Stomach smooth muscle (tissue), 2 donors: ENCODE data around the gene MYH10.

Experiments
- H3K27ac ChIP-seq: one replicate; pipeline ENCODE4 v1.7.0; 2013; ENCODE audit warnings: mild to moderate bottlenecking, low read length, inconsistent platforms
- H3K27me3 ChIP-seq, 2 donors: one replicate each; pipeline ENCODE4 v1.7.0; 2013; ENCODE audit warnings: low read length in 2 of 2; ENCODE audit not compliant: insufficient read depth in 2 of 2, control insufficient read depth in 1 of 2
- H3K36me3 ChIP-seq, 2 donors: one replicate each; pipeline ENCODE4 v1.7.0; 2013; ENCODE audit warnings: low read length in 2 of 2; ENCODE audit not compliant: control insufficient read depth in 2 of 2, insufficient read depth in 2 of 2
- H3K4me1 ChIP-seq: one replicate; pipeline ENCODE4 v1.7.0; 2013; ENCODE audit warnings: low read length; ENCODE audit not compliant: control insufficient read depth, insufficient read depth
- H3K4me3 ChIP-seq, 2 donors: one replicate each; pipeline ENCODE4 v1.7.0; 2013; ENCODE audit warnings: low read length in 2 of 2
- H3K9ac ChIP-seq, 2 donors: one replicate each; pipeline ENCODE4 v1.7.0; 2013; ENCODE audit warnings: low read length in 2 of 2, mild to moderate bottlenecking in 1 of 2
- H3K9me3 ChIP-seq, 2 donors: one replicate each; pipeline ENCODE4 v1.7.0; 2013; ENCODE audit warnings: low read length in 2 of 2; ENCODE audit not compliant: control insufficient read depth in 2 of 2
- donor health status: healthy.
- donor health status: Pancreatic carcinoma.

Gene MYH10

DNA sequence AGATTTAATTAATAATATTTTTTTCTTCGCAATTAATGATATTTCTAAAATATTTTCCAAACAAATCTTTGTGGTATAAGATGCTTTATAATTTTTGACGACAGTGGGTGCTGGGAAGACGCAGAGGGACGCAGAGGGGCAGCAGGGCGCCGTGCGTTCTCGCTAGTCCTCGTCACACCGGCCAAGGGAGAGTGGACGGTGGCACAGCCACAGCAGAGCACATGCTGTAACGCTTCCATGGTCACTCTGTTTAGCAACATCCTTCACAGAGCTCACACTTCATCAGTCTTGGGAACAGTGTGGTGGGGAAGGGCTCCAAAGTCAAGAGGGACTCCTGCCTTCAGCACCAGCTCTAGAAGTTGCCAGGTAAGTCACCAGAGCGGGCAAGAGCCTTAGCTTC is 134.4 kb downstream of the MYH10 start:
- Histone ChIP-seq H3K36me3 (peaks cover 51 to 59% of the 10 kb centered on the region in 2 donors), H3K27ac (no peak overlapping the region), H3K27me3 (no peaks in the 10 kb centered on the region), H3K9me3 (no peaks in the 10 kb centered on the region), H3K9ac (no peak overlapping the region), H3K4me3 (no peak overlapping the region), H3K4me1 (no peaks in the 10 kb centered on the region)

- no peaks in the 10 kb centered on the region for H3K4me1 ChIP-seq
- peaks cover 47 to 56% of the 10 kb centered on the region in 2 donors for H3K36me3 ChIP-seq
- H3K27me3 ChIP-seq = no peaks in the 10 kb centered on the region
- no peak overlapping the region for H3K4me3 ChIP-seq
- no peaks in the 10 kb centered on the region for H3K9me3 ChIP-seq
- H3K9ac ChIP-seq = no peak overlapping the region
- H3K27ac ChIP-seq = no peak overlapping the region
Observed at GRCh38 chr17:8494506-8495111, 135.9 kb downstream of the MYH10 start.

- Histone ChIP-seq H3K27me3 (no peaks in the 10 kb centered on the region), H3K27ac (no peak overlapping the region), H3K9me3 (no peaks in the 10 kb centered on the region), H3K4me3 (no peak overlapping the region), H3K4me1 (no peaks in the 10 kb centered on the region), H3K36me3 (peaks cover 41 to 51% of the 10 kb centered on the region in 2 donors), H3K9ac (no peak overlapping the region)
Observed at GRCh38 chr17:8494021-8494420, 136.5 kb downstream of the MYH10 start.

DNA sequence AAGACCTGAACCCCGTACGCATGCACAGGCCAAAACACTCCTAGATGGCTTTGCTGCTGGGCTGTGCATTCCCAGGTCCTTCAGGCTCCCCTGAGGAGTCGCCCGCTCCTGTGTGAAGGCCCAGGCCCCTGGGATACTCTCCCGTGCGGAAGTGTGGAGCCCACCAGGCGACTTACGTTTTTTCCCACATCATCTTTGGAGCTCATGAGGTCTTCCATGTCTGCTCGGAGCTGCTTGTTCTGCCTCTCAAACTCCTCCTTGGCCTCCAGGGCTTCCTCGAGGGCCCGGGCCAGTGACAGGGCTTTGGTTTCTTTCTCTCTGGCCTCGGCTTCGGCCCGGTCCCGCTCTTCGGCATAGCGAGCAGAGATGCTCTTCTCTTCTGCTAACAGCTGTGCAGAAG is 138.4 kb downstream of the MYH10 start:
- H3K9me3 ChIP-seq = no peaks in the 10 kb centered on the region
- no peaks in the 10 kb centered on the region for H3K27me3 ChIP-seq
- no peak overlapping the region for H3K9ac ChIP-seq
- no peak overlapping the region for H3K4me3 ChIP-seq
- peaks cover 46 to 65% of the 10 kb centered on the region in 2 donors for H3K36me3 ChIP-seq
- H3K4me1 ChIP-seq = no peaks in the 10 kb centered on the region
- no peak overlapping the region for H3K27ac ChIP-seq

DNA sequence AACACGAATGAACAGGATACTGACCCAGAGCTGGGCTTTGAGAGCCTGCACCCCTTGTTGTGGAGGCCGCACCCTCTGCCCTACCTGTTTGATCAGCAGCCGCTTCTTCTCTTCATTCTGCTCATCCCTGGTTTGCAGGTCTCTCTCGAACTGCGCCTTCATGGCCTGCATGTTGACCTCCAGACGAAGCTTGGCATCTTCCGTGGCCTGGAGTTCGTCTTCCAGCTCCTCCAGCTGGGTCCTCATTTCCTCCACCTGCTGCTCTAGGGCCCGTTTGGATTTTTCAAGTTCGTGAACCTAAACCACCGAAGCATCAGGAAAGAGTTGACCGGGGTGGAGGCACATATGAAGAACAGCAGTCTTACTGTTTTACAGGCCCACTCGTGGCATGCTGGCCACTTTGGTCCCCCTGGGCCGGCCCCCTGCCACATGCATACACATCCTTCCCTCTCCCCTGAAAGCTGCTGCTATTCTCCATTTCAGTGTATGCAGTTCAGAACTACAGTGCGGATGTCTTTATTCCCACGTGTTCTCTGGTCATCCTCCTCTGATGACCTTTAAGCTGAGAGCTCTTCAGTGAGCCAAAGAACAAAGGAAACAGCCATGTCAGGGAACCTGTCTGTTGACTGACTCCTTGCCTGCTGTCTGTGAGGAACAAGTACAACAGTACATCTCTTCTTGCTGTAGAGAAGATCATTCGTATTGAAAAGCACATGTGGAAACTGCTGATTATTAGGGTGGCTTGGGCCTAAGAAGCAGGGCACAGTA is 140.1 kb downstream of the MYH10 start:
- no peak overlapping the region for H3K4me3 ChIP-seq
- H3K9ac ChIP-seq = no peak overlapping the region
- peaks cover 42 to 64% of the 10 kb centered on the region in 2 donors for H3K36me3 ChIP-seq
- H3K9me3 ChIP-seq = no peaks in the 10 kb centered on the region
- no peak overlapping the region for H3K27ac ChIP-seq
- no peaks in the 10 kb centered on the region for H3K4me1 ChIP-seq
- H3K27me3 ChIP-seq = no peaks in the 10 kb centered on the region

DNA sequence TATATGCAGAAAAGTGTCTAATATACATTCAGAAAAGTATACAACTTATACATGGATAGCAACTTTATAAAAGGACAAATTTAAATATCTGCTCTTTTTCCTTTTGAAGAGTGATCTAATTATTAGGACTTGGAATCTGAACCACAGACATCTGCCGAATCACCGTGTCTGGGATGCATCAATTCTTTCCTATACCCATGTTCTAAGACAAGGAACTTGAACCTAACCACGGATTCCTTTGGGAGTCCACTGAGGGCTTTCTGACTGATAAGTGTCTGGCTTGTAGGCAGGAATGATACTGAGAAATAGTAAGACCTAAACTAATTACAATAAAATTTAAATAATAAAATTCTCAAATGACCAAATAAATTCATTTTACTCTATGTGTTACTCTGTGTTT is 140.7 kb downstream of the MYH10 start:
- Histone ChIP-seq H3K4me1 (no peaks in the 10 kb centered on the region), H3K36me3 (peaks cover 39 to 63% of the 10 kb centered on the region in 2 donors), H3K27ac (no peak overlapping the region), H3K4me3 (no peak overlapping the region), H3K27me3 (no peaks in the 10 kb centered on the region), H3K9me3 (no peaks in the 10 kb centered on the region), H3K9ac (no peak overlapping the region)

DNA sequence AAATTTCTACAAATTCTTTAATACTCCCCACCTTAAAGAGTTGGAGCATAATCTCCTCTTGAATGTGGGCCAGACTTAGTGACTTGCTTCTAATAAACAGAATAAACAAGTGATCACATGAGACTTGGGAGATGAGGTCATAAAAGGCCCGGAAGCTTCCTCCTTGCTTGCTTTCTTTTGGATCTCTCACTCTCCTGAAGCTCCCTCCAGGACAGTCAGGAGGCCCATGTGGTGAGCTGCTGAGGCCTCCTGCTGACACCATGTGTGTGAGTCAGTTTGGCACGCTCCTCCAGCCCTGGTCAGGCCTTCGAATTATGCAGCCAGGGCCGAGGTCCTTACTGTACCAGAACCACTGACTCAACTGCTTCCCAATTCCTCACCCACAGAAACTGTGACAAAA is 141.6 kb downstream of the MYH10 start:
- Histone ChIP-seq H3K9ac (no peak overlapping the region), H3K36me3 (peaks cover 35 to 60% of the 10 kb centered on the region in 2 donors), H3K4me3 (no peak overlapping the region), H3K27ac (peak overlapping the region; percentile 6), H3K9me3 (no peaks in the 10 kb centered on the region), H3K27me3 (no peaks in the 10 kb centered on the region), H3K4me1 (no peaks in the 10 kb centered on the region)

DNA sequence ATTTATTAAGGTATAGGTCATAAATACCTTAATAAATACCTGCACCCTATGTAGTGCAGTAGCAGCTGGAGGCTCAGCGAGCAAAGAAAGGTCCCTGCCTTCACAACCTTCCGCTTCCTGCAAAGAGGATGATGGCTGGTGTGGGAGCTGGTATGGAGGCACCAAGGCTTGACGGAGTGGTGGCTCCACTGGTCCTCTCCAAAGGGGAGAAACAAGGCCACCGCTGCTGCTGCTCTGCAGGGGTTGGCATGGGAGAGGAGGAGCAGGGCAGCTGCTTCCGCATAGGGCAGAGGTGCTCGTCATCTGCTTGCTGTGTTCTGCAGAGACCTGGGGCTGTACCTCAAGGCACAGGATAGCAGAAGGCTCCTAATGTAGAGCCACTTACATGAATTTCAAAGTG is 142.0 kb downstream of the MYH10 start:
- no peaks in the 10 kb centered on the region for H3K9me3 ChIP-seq
- peak overlapping the region; percentile 6 for H3K27ac ChIP-seq
- no peak overlapping the region for H3K4me3 ChIP-seq
- no peaks in the 10 kb centered on the region for H3K27me3 ChIP-seq
- H3K9ac ChIP-seq = no peak overlapping the region
- no peaks in the 10 kb centered on the region for H3K4me1 ChIP-seq
- H3K36me3 ChIP-seq = peaks cover 37 to 62% of the 10 kb centered on the region in 2 donors

DNA sequence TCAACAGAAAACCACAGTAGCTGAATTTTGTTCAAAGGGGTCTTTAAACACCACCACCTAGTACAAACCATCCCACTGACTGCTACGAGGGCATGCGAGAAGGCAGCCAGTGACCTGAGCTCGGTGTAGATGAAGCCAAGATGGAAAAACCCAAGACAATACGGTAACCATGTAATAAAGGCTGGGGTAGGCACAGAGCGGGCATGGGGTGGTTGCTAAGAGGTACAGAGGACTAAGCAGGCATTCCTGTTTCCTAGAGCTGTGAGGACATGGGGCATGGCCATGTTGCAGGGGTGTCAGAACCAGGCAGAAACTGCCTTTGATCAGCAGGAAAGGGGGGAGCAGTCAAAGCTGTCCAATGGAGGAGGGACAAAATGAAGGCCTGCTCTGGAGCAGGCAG is 142.8 kb downstream of the MYH10 start:
- no peak overlapping the region for H3K27ac ChIP-seq
- no peaks in the 10 kb centered on the region for H3K27me3 ChIP-seq
- no peaks in the 10 kb centered on the region for H3K4me1 ChIP-seq
- H3K9ac ChIP-seq = no peak overlapping the region
- H3K4me3 ChIP-seq = no peak overlapping the region
- H3K9me3 ChIP-seq = no peaks in the 10 kb centered on the region
- peaks cover 42 to 62% of the 10 kb centered on the region in 2 donors for H3K36me3 ChIP-seq

- H3K36me3 ChIP-seq = peaks cover 40 to 62% of the 10 kb centered on the region in 2 donors
- no peaks in the 10 kb centered on the region for H3K9me3 ChIP-seq
- no peak overlapping the region for H3K9ac ChIP-seq
- no peak overlapping the region for H3K27ac ChIP-seq
- H3K4me1 ChIP-seq = no peaks in the 10 kb centered on the region
- H3K4me3 ChIP-seq = no peak overlapping the region
- no peaks in the 10 kb centered on the region for H3K27me3 ChIP-seq
Observed at GRCh38 chr17:8487130-8487645, 143.3 kb downstream of the MYH10 start.

DNA sequence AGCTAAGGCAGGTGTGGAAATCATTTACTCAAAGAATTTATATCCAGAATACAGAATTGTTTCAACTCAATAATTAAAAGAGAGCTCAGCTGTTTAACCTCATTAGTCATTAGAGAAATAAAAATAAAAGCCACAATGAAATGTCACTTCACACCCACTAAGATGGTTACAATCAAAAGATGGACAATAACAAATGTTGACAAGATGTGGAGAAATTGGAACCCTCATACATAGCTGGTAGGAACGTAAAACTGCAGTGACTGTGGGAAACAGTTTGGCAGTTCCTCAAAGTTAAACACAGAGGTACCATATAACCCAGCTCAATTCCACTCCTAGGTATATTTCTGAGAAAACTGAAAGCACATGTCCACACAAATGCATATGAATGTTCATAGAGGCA is 145.0 kb downstream of the MYH10 start:
- Histone ChIP-seq H3K4me1 (peaks cover 12% of the 10 kb centered on the region), H3K9me3 (no peaks in the 10 kb centered on the region), H3K27me3 (no peaks in the 10 kb centered on the region), H3K9ac (no peak overlapping the region), H3K4me3 (no peak overlapping the region), H3K36me3 (peaks cover 27 to 54% of the 10 kb centered on the region in 2 donors), H3K27ac (no peak overlapping the region)
